Skeletal muscle satellite cell (primary cell): Measurements from ENCODE around the gene CIDEA.

Source experiments
- H3K27me3 ChIP-seq: 2 replicates; pipeline ENCODE4 v1.7.0; 2013; ENCODE audit warnings: low read length; ENCODE audit not compliant: control insufficient read depth, insufficient read depth
- H3K36me3 ChIP-seq: 2 replicates; pipeline ENCODE4 v1.7.0; 2013; ENCODE audit warnings: mild to moderate bottlenecking, control low read depth, low read length; ENCODE audit not compliant: insufficient read depth
- H3K4me1 ChIP-seq: 2 replicates; pipeline ENCODE4 v1.7.0; 2013; ENCODE audit warnings: low read length; ENCODE audit not compliant: control insufficient read depth, insufficient read depth
- H3K4me2 ChIP-seq: 2 replicates; pipeline ENCODE4 v1.7.0; 2013; ENCODE audit warnings: mild to moderate bottlenecking, low read length
- H3K4me3 ChIP-seq: 2 replicates; pipeline ENCODE4 v1.7.0; 2013; ENCODE audit warnings: low read length
- H3K9ac ChIP-seq: 2 replicates; pipeline ENCODE4 v1.7.0; 2013; ENCODE audit warnings: mild to moderate bottlenecking, low read depth, low read length, moderate library complexity
- H3K9me3 ChIP-seq: replicated peaks from 2 replicates; pipeline ENCODE4 v1.7.0; 2013; ENCODE audit warnings: mild to moderate bottlenecking, control low read depth, low read length

The CIDEA gene

DNA sequence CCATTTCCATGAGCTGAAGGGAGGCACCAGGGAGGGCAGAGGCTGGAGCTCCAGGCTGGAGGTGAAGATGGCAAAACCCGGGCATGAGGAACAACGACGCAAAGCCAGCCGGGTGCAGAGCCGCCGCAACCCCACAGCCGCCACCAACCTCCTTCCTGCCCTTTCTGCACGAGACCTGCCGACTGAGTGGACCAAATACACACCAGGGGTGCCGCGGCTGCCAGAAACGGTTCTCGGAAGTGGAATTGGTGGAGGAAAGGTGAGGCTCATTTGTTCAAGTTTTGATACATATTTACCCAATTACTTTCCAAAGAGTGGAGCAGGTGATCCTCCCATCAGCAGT, 8.4 kb upstream of the CIDEA start:
- no peak overlapping the region for H3K4me2 ChIP-seq
- no peak overlapping the region for H3K9ac ChIP-seq
- H3K4me1 ChIP-seq: no peaks in the 10 kb centered on the region
- no peaks in the 10 kb centered on the region for H3K36me3 ChIP-seq
- peaks cover 65% of the 10 kb centered on the region for H3K27me3 ChIP-seq
- H3K4me3 ChIP-seq: no peak overlapping the region
- H3K9me3 ChIP-seq: no peaks in the 10 kb centered on the region

- Histone ChIP-seq H3K27me3 (peaks cover 65% of the 10 kb centered on the region), H3K9me3 (no peaks in the 10 kb centered on the region), H3K4me2 (no peak overlapping the region), H3K4me1 (no peaks in the 10 kb centered on the region), H3K9ac (no peak overlapping the region), H3K4me3 (no peak overlapping the region), H3K36me3 (no peaks in the 10 kb centered on the region)
Observed at GRCh38 chr18:12246849-12247808, 7.0 kb upstream of the CIDEA start.

GRCh38 chr18:12247946-12248345, 6.2 kb upstream of the CIDEA start:
- Histone ChIP-seq H3K9me3 (no peaks in the 10 kb centered on the region), H3K9ac (no peak overlapping the region), H3K27me3 (peaks cover 69% of the 10 kb centered on the region), H3K36me3 (no peaks in the 10 kb centered on the region), H3K4me1 (no peaks in the 10 kb centered on the region), H3K4me2 (no peak overlapping the region), H3K4me3 (no peak overlapping the region)

GRCh38 chr18:12248926-12249720, 5.0 kb upstream of the CIDEA start:
- Histone ChIP-seq H3K4me3 (no peak overlapping the region), H3K9ac (no peak overlapping the region), H3K27me3 (peaks cover 80% of the 10 kb centered on the region), H3K9me3 (no peaks in the 10 kb centered on the region), H3K36me3 (no peaks in the 10 kb centered on the region), H3K4me2 (no peak overlapping the region), H3K4me1 (no peaks in the 10 kb centered on the region)

- H3K9me3 ChIP-seq: no peaks in the 10 kb centered on the region
- peaks cover 8% of the 10 kb centered on the region for H3K4me1 ChIP-seq
- H3K27me3 ChIP-seq: peaks cover 90% of the 10 kb centered on the region
- H3K9ac ChIP-seq: no peak overlapping the region
- no peak overlapping the region for H3K4me2 ChIP-seq
- no peaks in the 10 kb centered on the region for H3K36me3 ChIP-seq
- no peak overlapping the region for H3K4me3 ChIP-seq
Observed at GRCh38 chr18:12251311-12251710, 2.9 kb upstream of the CIDEA start.

GRCh38 chr18:12252061-12252460, 2.1 kb upstream of the CIDEA start:
- H3K4me2 ChIP-seq: no peak overlapping the region
- H3K36me3 ChIP-seq: no peaks in the 10 kb centered on the region
- no peak overlapping the region for H3K4me3 ChIP-seq
- no peak overlapping the region for H3K9ac ChIP-seq
- peaks cover 87% of the 10 kb centered on the region for H3K27me3 ChIP-seq
- H3K9me3 ChIP-seq: no peaks in the 10 kb centered on the region
- peaks cover 8% of the 10 kb centered on the region for H3K4me1 ChIP-seq

- no peak overlapping the region for H3K4me2 ChIP-seq
- H3K36me3 ChIP-seq: no peaks in the 10 kb centered on the region
- no peak overlapping the region for H3K4me3 ChIP-seq
- H3K9me3 ChIP-seq: no peaks in the 10 kb centered on the region
- no peak overlapping the region for H3K9ac ChIP-seq
- H3K4me1 ChIP-seq: peaks cover 8% of the 10 kb centered on the region
- H3K27me3 ChIP-seq: peaks cover 87% of the 10 kb centered on the region
Observed at GRCh38 chr18:12253027-12253426, 1.1 kb upstream of the CIDEA start.

- Histone ChIP-seq H3K9me3 (no peaks in the 10 kb centered on the region), H3K9ac (no peak overlapping the region), H3K4me2 (peak overlapping the region; percentile 66), H3K27me3 (peaks cover 87% of the 10 kb centered on the region), H3K36me3 (no peaks in the 10 kb centered on the region), H3K4me3 (peak overlapping the region; percentile 38), H3K4me1 (peaks cover 8% of the 10 kb centered on the region)
Observed at GRCh38 chr18:12253663-12254135, 462 bp upstream of the CIDEA start.

- H3K4me3 ChIP-seq: no peak overlapping the region
- no peaks in the 10 kb centered on the region for H3K36me3 ChIP-seq
- no peak overlapping the region for H3K9ac ChIP-seq
- no peaks in the 10 kb centered on the region for H3K9me3 ChIP-seq
- H3K27me3 ChIP-seq: peaks cover 88% of the 10 kb centered on the region
- H3K4me2 ChIP-seq: no peak overlapping the region
- H3K4me1 ChIP-seq: peaks cover 8% of the 10 kb centered on the region
Observed at GRCh38 chr18:12254820-12255511, 805 bp downstream of the CIDEA start.

DNA sequence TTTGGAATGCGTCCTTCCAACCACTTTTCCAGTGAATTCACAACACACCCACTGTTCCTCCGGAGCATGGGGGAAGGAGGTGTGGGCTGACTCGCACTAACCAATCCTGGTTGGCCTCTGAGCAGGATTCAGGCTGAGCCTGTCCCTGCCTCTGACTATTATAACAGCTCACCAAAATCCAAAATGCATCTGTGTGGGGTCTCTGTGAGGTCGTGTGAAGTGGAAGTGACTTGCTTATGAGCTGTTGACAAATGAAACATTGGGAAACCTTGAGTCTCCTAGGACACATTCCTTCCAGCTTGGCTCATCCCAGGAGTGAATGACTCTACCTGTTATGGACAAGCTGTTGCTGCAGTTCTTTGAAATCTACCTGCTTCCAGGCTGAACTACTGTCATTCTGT, 1.5 kb downstream of the CIDEA start:
- Histone ChIP-seq H3K9me3 (no peaks in the 10 kb centered on the region), H3K36me3 (no peaks in the 10 kb centered on the region), H3K27me3 (peaks cover 93% of the 10 kb centered on the region), H3K4me2 (no peak overlapping the region), H3K4me1 (peaks cover 8% of the 10 kb centered on the region), H3K4me3 (no peak overlapping the region), H3K9ac (no peak overlapping the region)

GRCh38 chr18:12256951-12257350, 2.8 kb downstream of the CIDEA start:
- no peak overlapping the region for H3K9ac ChIP-seq

More at GRCh38 chr18:12256951-12257350, 2.8 kb downstream of the CIDEA start:
- peaks cover 8% of the 10 kb centered on the region for H3K4me1 ChIP-seq
- H3K9me3 ChIP-seq: no peaks in the 10 kb centered on the region
- H3K36me3 ChIP-seq: no peaks in the 10 kb centered on the region
- H3K4me3 ChIP-seq: no peak overlapping the region
- H3K4me2 ChIP-seq: no peak overlapping the region
- H3K27me3 ChIP-seq: peaks cover 91% of the 10 kb centered on the region
